HCT116 (cell line): ENCODE data around the gene GIT2. TPM values are rescaled to one million over a fixed set of nuclear protein-coding genes. Genes with fewer than 3 reads are reported as not detected.

ENCODE experiments used
- ATAC-seq: fragments of 200-7000 bp; cut with Tn5 transposase; 2 replicates; pipeline ENCODE4 v1.9.1; 2020; ENCODE audit warnings: mild to moderate bottlenecking, moderate library complexity
- BruUV-seq: library from RNA; stranded (reverse); fragments of 400-500 nt; replicated peaks from 2 replicates; lab custom pipeline; 2021; lab: Mats Ljungman, UMichigan
- CTCF ChIA-PET: fragments of 300-600 bp; sonication (Branson Sonifier 250); formaldehyde crosslinking; loops from one replicate; lab custom pipeline; 2021; ENCODE audit warnings: antibody characterized with exemption; lab: Charles Lee
- POLR2A ChIA-PET: fragments of 300-600, 350-600 bp; sonication (Branson Sonifier 250); formaldehyde crosslinking; loops from one replicate; lab custom pipeline; 2021; ENCODE audit warnings: antibody characterized with exemption; lab: Charles Lee
- RAD21 ChIA-PET, 2 experiments: fragments of 300-600 bp; sonication (Branson Sonifier 250); formaldehyde crosslinking; loops; one replicate each; lab custom pipeline; 2023; ENCODE audit warnings: low total read pairs in 2 of 2; ENCODE audit not compliant: uncharacterized antibody in 2 of 2, unreplicated experiment in 2 of 2, low non-redundant PET in 1 of 2; lab: Charles Lee
- DNase-seq: peaks from one replicate; pipeline ENCODE4 v3.0.0-alpha.2; 2010; ENCODE audit warnings: low read depth, low spot score
- H2AFZ ChIP-seq: fragments of 200-600 bp; shearing (Covaris generic), sonication (generic); 2 replicates; pipeline ENCODE4 v1.6.1; 2017; ENCODE audit warnings: low read depth, mixed run types, mixed read lengths, antibody characterized with exemption, low read length; ENCODE audit not compliant: poor library complexity, severe bottlenecking
- H3K27ac ChIP-seq: 2 replicates; pipeline ENCODE4 v1.5.1; 2012; ENCODE audit warnings: low read depth, low read length
- H3K27me3 ChIP-seq: fragments of 200-600 bp; sonication (generic); 2 replicates; pipeline ENCODE4 v1.6.1; 2016; ENCODE audit warnings: mixed run types, low read length, mixed read lengths; ENCODE audit not compliant: insufficient read depth
- H3K36me3 ChIP-seq, 2 experiments: fragments of 200-500 bp in 1 of 2; fragments of 200-600 bp in 1 of 2; sonication (Bioruptor generic) in 1 of 2; sonication (generic) in 1 of 2; 2 replicates each; pipeline versions ENCODE4 v1.5.1 to v1.6.1; 2014 to 2016; ENCODE audit warnings: low read length in 2 of 2, inconsistent platforms in 1 of 2, mixed read lengths in 1 of 2, mixed run types in 1 of 2; ENCODE audit not compliant: insufficient read depth in 2 of 2, control insufficient read depth in 1 of 2
- H3K4me1 ChIP-seq, 2 experiments: fragments of 200-600 bp in 1 of 2; sonication (generic) in 1 of 2; 2 replicates each; pipeline versions ENCODE4 v1.5.1 to v1.6.1; 2012 to 2017; ENCODE audit warnings: low read length in 2 of 2, inconsistent platforms in 1 of 2, mild to moderate bottlenecking in 1 of 2, mixed read lengths in 1 of 2, mixed run types in 1 of 2, moderate library complexity in 1 of 2; ENCODE audit not compliant: insufficient read depth in 2 of 2, control insufficient read depth in 1 of 2
- H3K4me2 ChIP-seq: fragments of 200-600 bp; sonication (generic); 2 replicates; pipeline ENCODE4 v1.6.1; 2017; ENCODE audit warnings: mixed run types, low read length, mixed read lengths
- H3K4me3 ChIP-seq, 2 experiments: fragments of 200-600 bp in 1 of 2; sonication (generic) in 1 of 2; replicated peaks in 1 of 2; 2 replicates each; pipeline ENCODE4 v1.5.1; 2011 to 2016; ENCODE audit warnings: low read length in 2 of 2, control low read depth in 1 of 2, low read depth in 1 of 2, mild to moderate bottlenecking in 1 of 2, mixed read lengths in 1 of 2, mixed run types in 1 of 2
- H3K79me2 ChIP-seq: fragments of 200-600 bp; sonication (generic); 2 replicates; pipeline ENCODE4 v1.6.1; 2017; ENCODE audit warnings: mild to moderate bottlenecking, mixed run types, low read length, moderate library complexity, mixed read lengths; ENCODE audit not compliant: insufficient read depth
- H3K9ac ChIP-seq: fragments of 200-600 bp; sonication (generic); 2 replicates; pipeline ENCODE4 v1.6.1; 2016; ENCODE audit warnings: low read length, mixed read lengths
- H3K9me2 ChIP-seq: fragments of 200-600 bp; sonication (generic), shearing (Covaris generic); 2 replicates; pipeline ENCODE4 v1.6.1; 2017; ENCODE audit warnings: mixed run types, mild to moderate bottlenecking, moderate library complexity; ENCODE audit not compliant: insufficient read depth
- H3K9me3 ChIP-seq, 2 experiments: fragments of 200-500 bp in 1 of 2; fragments of 200-600 bp in 1 of 2; sonication (Bioruptor generic) in 1 of 2; sonication (generic) in 1 of 2; 2 replicates each; pipeline ENCODE4 v1.6.1; 2014 to 2017; ENCODE audit warnings: low read length in 2 of 2, mixed read lengths in 2 of 2, inconsistent platforms in 1 of 2, low read depth in 1 of 2, mild to moderate bottlenecking in 1 of 2, mixed run types in 1 of 2, moderate library complexity in 1 of 2; ENCODE audit not compliant: control insufficient read depth in 1 of 2, insufficient read depth in 1 of 2
- H4K20me1 ChIP-seq: fragments of 200-600 bp; sonication (generic), shearing (Covaris generic); 2 replicates; pipeline ENCODE4 v1.6.1; 2017; ENCODE audit warnings: mixed run types, mild to moderate bottlenecking, moderate library complexity; ENCODE audit not compliant: insufficient read depth
- CBX3 ChIP-seq: IDR thresholded peaks from 2 replicates; pipeline ENCODE4 v1.6.1; 2012; ENCODE audit warnings: low read depth
- EGR1 ChIP-seq: IDR thresholded peaks from 2 replicates; pipeline ENCODE4 v1.6.1; 2012; ENCODE audit warnings: low read depth
- EZH2phosphoT487 ChIP-seq: fragments of 200-600 bp; IDR thresholded peaks from 2 replicates; pipeline ENCODE4 v1.6.1; 2018; ENCODE audit warnings: antibody characterized with exemption, borderline replicate concordance
- SIN3A ChIP-seq: IDR thresholded peaks from 2 replicates; pipeline ENCODE4 v1.6.1; 2012; ENCODE audit warnings: low read depth
- ZFX ChIP-seq: fragments of 450-650 bp; IDR thresholded peaks from 2 replicates; pipeline ENCODE4 v1.6.1; 2017
- intact Hi-C: fragments of 100-400 bp; cut with micrococcal nuclease; formaldehyde crosslinking; loops from 2 replicates; pipeline ENCODE4 v1.10.0; 2022
- total RNA-seq: library from RNA; stranded (reverse); gene quantifications from one replicate; pipeline ENCODE4 v1.2.1, GENCODE V29; 2021; ENCODE audit not compliant: unreplicated experiment
- TF ChIP-seq, protein P1 (sequence below): IDR thresholded peaks from 2 replicates; pipeline ENCODE4 v1.6.1; 2012
- TF ChIP-seq, protein P2 (sequence below): IDR thresholded peaks from 2 replicates; pipeline ENCODE4 v1.6.1; 2011; ENCODE audit warnings: mild to moderate bottlenecking, low read length, moderate library complexity; ENCODE audit not compliant: insufficient replicate concordance; ENCODE audit errors: extremely low read depth
- TF ChIP-seq, protein P3 (sequence below): IDR thresholded peaks from 2 replicates; pipeline ENCODE4 v1.6.1; 2012; ENCODE audit warnings: low read depth

GIT2 gene
- total RNA-seq, 1 experiment from 2014 or later: 21.5 TPM

DNA sequence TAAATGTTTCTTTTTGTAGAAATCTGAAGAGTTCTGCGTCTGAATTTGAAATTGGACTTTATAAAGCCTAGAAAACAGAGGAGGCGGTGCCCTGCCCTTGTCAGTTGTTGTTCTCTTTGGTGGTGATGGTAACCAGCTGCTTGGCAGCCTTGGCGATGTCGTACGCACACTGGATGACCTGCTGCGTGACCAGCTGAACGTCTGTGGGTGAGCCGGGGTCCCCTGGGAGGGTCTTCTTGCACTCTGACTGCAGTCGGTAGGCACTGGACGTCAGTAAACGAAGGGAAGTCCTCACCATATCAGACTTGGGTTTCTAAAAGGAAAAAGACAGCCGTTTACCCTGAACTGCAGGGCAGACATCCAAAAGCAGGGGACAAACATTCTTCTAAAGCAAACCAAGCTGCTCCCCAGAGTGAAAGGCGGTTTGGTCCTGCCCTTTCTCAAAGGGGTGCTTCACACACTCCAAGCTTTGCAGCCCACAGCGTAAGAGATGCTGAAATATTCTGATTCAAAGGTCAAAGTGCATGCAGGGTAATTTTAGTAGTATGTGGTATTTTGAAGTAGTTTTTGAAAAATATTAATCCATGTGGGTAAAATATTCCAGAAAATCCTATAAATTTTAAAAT is 63.2 kb downstream of the GIT2 start:
- POLR2A ChIA-PET: no interaction called here
- no peak for TF ChIP-seq EGR1
- TF ChIP-seq EZH2phosphoT487: no peak
- TF ChIP-seq, protein P1, sequence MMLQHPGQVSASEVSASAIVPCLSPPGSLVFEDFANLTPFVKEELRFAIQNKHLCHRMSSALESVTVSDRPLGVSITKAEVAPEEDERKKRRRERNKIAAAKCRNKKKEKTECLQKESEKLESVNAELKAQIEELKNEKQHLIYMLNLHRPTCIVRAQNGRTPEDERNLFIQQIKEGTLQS: no peak
- no peak for TF ChIP-seq CBX3
- TF ChIP-seq, protein P2, sequence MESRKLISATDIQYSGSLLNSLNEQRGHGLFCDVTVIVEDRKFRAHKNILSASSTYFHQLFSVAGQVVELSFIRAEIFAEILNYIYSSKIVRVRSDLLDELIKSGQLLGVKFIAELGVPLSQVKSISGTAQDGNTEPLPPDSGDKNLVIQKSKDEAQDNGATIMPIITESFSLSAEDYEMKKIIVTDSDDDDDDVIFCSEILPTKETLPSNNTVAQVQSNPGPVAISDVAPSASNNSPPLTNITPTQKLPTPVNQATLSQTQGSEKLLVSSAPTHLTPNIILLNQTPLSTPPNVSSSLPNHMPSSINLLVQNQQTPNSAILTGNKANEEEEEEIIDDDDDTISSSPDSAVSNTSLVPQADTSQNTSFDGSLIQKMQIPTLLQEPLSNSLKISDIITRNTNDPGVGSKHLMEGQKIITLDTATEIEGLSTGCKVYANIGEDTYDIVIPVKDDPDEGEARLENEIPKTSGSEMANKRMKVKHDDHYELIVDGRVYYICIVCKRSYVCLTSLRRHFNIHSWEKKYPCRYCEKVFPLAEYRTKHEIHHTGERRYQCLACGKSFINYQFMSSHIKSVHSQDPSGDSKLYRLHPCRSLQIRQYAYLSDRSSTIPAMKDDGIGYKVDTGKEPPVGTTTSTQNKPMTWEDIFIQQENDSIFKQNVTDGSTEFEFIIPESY: no peak
- TF ChIP-seq SIN3A: no peak
- TF ChIP-seq, protein P3, sequence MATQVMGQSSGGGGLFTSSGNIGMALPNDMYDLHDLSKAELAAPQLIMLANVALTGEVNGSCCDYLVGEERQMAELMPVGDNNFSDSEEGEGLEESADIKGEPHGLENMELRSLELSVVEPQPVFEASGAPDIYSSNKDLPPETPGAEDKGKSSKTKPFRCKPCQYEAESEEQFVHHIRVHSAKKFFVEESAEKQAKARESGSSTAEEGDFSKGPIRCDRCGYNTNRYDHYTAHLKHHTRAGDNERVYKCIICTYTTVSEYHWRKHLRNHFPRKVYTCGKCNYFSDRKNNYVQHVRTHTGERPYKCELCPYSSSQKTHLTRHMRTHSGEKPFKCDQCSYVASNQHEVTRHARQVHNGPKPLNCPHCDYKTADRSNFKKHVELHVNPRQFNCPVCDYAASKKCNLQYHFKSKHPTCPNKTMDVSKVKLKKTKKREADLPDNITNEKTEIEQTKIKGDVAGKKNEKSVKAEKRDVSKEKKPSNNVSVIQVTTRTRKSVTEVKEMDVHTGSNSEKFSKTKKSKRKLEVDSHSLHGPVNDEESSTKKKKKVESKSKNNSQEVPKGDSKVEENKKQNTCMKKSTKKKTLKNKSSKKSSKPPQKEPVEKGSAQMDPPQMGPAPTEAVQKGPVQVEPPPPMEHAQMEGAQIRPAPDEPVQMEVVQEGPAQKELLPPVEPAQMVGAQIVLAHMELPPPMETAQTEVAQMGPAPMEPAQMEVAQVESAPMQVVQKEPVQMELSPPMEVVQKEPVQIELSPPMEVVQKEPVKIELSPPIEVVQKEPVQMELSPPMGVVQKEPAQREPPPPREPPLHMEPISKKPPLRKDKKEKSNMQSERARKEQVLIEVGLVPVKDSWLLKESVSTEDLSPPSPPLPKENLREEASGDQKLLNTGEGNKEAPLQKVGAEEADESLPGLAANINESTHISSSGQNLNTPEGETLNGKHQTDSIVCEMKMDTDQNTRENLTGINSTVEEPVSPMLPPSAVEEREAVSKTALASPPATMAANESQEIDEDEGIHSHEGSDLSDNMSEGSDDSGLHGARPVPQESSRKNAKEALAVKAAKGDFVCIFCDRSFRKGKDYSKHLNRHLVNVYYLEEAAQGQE: no peak
- TF ChIP-seq ZFX: no peak
- BruUV-seq: no TSS peak
- Histone ChIP-seq H3K4me2 (no peak overlapping the region), H2AFZ (no peak overlapping the region), H3K27me3 (no peaks in the 10 kb centered on the region), H3K9me2 (no peaks in the 10 kb centered on the region), H3K27ac (no peak overlapping the region), H3K9me3 (no peaks in the 10 kb centered on the region), H3K9ac (no peak overlapping the region), H3K4me3 (no peak overlapping the region), H4K20me1 (no peaks in the 10 kb centered on the region), H3K79me2 (no peaks in the 10 kb centered on the region), H3K36me3 (peaks cover 0 to 21% of the 10 kb centered on the region in 2 experiments; a peak in 2 of 4 replicates), H3K4me1 (no peaks in the 10 kb centered on the region)
- RAD21 ChIA-PET: no interaction called here
- intact Hi-C loops: no loop called here
- no peak for DNase-seq
- CTCF ChIA-PET: no interaction called here
- no peak for ATAC-seq
